H1 (cell line): ENCODE measurements around the gene KIF21A. TPM values are rescaled to one million over a fixed set of nuclear protein-coding genes. Genes with fewer than 3 reads are reported as not detected.

Experiments
- CBX5 ChIP-seq: fragments of 300-800, 300-1000 bp; sonication (generic); IDR thresholded peaks from 2 replicates; pipeline ENCODE4 v1.7.1; 2016; ENCODE audit warnings: antibody characterized with exemption, low read length, low read depth
- CHD1 ChIP-seq: IDR thresholded peaks from 2 replicates; pipeline ENCODE4 v1.6.1; 2012; ENCODE audit warnings: low read depth, low read length, improper control_type of control experiment
- EGR1 ChIP-seq: IDR thresholded peaks from 2 replicates; pipeline ENCODE4 v1.6.1; 2011; ENCODE audit warnings: low read depth, low read length, borderline replicate concordance
- HDAC6 ChIP-seq: IDR thresholded peaks from one replicate; pipeline ENCODE4 v1.7.1; 2012; ENCODE audit warnings: low read depth, mild to moderate bottlenecking, inconsistent platforms, low read length, moderate library complexity
- KDM1A ChIP-seq: fragments of 200-600, 300-600 bp; sonication (generic); IDR thresholded peaks from 2 replicates; pipeline ENCODE4 v1.7.1; 2016; ENCODE audit warnings: mild to moderate bottlenecking, low read length, borderline replicate concordance
- polyA plus RNA-seq, 7 experiments: library from polyadenylated mRNA; depleted of rRNA in 3 of 7; stranded (reverse) in 5 of 7; unstranded in 2 of 7; fragments of >200 nt in 5 of 7; fragments of 200-250 nt in 2 of 7; gene quantifications; 1 replicate in 5 of 7; 2 replicates in 1 of 7; 4 replicates in 1 of 7; pipeline versions ENCODE4 v1.2.1 to v1.2.3, GENCODE V29; 2011 to 2013; ENCODE audit warnings: missing spikeins in 2 of 7, mixed read lengths in 2 of 7
- total RNA-seq: library from RNA; stranded (reverse); fragmentation: NEBNext Ultra II Directional; extraction: Animal tissue kit (Norgen Biotek cat#: 25700); gene quantifications from 2 replicates; pipeline ENCODE4 v1.2.1, GENCODE V29; 2021

KIF21A gene
- total and polyA plus RNA-seq, 2 of the 8 experiments (the other 6 are each of a cell fraction or from before 2014, with no cell fraction given) = 10.0 to 26.0 TPM

DNA sequence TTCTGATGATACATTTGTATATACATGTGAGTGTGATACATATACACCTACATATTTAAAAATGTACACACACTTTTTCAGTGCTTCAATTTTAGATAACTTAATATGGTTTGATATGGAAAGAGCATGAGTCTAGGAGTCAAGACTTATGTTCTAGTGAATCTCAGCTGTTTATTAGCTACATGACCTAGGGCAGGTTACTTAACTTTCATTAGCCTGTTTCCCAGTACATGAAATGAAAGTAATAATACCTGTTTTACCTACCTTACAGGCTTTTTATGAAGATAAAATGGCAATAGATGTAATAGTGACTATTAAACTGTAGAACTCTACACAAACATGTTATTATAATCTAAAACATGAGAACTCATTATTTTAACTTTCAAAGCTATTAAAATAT lies 39.5 kb downstream of the KIF21A start (continued):
- TF ChIP-seq KDM1A (no peak), CHD1 (no peak), CBX5 (no peak), EGR1 (no peak), HDAC6 (no peak)
